NCI-H2196 (cell line): ENCODE measurements around the gene SOX1.

Experiments
- DNase-seq: peaks from one replicate; lab custom pipeline; 2025; ENCODE audit not compliant: unreplicated experiment; lab: John Stamatoyannopoulos, UW

Gene SOX1

DNA sequence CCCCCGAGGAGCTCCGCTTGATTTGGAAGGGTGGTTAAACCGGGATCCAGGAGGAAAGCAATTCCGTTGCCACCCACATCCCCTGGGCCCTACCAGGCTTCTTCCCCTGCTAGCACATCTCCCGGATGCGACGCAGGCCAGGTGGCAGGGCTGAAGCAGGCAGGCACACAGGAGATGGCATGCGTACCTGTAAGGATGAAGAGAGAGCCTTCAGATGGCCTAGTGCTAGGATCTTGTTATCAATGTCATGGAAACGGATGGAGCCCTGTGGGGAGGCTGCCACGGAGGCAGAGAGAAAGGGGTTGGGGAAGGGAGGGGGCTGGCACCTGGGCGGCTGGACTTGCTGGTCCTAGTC is 8.5 kb upstream of the SOX1 start:
- DNase-seq = no peak

DNA sequence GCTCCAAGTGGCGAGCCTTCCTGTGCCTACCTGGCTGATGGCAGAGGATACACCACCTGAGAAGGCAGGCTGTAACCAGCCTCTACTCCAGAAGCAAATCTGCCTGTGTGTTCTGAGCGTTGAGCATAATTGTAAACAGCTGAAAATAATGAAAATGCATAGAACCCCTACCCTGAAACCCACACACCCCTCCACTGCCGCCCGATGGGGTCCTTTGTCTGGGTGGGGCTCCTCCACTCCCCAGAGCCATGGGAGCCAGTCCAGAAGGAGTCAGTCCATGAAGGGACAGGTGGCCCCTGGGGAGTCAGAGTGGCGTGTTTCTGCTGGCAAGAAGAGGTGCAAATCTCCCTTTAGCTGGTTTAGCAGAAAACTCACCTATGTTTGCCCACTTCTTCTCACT is 8.0 kb upstream of the SOX1 start:
- no peak for DNase-seq

DNA sequence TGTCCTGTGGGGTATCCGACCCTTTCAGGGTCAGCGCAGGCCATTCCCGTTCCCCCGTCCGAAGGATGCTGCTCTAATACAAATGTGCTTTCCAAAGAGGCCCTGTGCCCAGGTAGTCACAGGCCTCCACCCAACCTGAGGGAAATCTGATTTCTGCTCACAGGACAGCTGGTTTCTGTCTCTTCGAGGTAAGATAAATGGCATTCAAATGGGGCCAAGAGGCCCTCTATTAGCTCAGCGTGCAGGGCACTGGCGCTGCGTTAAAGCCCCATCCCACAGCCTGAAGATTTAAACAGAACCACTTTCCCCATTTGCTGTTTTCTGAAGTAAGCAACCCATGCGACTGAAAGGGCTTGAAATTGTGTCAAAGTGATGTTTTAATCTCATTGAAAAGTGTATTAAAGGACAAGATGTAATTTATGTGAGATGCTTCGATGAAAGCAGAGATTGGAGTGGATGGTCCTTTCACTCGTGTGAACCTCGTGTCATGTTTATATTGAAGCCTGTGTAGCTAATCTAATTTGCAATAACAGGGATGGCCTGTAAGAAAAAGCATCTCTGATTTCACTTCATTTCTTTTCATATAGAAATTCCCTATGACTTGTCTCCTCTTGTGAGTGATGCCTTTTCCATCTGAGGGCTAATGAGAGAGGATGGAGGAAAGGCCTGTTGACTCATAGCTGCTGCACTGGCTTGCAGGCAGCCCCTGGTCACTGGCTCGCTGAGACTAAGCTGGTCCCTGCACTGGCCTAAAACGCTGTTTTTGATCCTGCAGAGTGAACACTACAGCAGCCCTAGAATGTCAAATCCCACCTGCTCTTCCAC is 7.3 kb upstream of the SOX1 start:
- DNase-seq = no peak

DNA sequence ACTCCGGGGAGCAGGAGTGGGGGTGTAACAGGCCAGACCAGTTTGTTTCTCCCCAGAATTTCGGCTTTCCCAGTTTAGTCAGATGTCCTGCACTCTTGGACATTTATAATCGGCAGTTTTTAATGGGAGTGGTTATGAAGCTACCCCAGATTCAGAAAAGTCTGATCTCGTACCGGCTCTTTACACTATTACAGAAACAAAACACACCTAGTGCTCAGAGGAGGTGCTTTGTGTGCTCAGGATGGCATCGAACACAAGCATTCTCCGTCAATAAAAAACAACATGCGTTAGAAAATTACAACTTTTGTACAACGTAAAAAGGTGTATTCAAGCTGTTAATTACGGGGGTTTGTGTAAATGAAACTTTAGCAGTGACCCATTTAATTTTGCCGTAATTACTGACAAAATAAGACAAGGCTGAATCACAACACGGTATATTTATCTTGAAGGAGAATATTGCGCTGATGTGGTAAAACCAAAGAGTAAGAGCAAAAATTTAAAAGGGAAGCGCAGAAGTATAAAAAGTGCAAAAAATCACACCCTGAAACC is 6.6 kb upstream of the SOX1 start:
- no peak for DNase-seq

DNA sequence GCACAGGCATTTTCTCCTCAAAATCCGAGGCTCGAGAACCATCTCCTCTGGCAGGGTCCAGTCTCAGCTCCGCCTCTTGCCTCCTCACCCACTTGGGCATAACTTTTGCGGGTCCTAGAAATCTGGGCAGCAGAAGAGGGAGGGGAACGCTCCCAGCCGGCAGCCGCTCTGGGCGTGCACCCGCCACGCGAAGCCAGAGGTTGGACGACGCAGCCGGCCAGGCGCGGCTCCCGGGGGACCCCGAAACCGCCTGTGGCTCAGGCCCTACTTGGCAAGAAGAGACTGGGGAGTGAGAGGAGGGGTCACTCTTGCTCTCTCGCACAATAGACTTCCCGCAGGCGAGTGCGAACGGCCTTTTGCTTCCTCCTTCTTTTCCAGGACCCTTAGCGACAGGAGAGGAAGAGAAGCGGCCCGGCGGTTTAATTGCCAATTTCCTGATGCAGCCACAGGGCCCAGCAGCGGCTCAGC is 6.0 kb upstream of the SOX1 start:
- DNase-seq = no peak

DNA sequence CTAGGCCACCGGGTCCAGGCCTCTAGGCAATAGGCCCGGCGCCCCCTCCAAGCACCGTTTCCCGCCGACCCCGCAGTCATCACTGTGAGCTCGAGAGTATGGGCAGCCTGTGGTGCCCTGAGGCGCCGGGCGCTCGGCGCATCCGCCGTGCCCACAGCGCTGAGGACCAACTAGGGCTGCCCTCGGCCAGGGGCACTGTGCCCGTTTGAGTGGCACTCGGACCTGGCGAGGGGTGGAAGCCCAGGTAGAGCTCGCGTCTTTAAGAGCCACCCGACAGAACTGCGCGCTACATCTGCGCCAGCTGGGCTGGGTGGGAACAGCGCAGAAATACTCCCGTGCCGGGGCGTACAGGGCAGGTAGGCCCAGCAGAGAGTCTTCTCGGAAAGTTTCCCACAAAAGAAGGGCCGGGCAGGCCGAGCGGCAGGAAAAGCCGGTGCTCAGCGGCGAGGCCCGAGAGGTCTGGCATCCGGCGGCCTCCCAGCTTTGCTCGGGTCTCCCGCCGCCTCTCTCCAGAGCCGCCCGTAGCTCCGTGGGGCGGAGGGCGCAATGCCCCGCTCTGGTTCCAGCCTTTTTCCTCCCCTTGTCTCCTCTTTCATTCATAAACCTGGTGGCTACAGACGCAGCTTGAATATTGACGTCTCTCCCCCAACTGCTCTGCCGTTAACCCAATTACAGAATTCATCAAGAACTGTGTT is 5.4 kb upstream of the SOX1 start:
- no peak for DNase-seq

DNA sequence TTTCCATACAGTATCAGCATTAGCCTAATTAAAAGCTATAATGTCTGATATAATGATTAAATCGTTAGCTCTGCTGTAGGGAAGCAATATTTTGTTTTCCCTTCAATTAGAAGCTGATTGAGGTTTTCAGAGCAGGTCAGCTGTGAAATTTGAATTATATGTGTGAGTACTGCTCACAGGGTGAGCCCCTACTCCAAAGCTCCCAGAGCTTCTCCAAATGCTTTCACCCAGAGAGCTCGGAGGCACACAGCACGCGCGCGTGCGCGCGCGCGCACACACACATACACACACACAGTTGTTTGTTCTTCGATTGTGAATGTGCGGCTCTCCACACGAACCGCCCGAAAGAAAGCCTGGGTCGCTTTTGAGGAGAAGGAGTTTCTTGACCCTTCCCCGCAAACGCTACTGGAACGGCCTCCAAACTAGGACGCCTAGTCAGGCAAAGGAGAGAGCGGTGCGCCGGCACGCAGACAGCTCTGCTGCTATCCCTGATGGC is 4.8 kb upstream of the SOX1 start:
- DNase-seq = no peak

DNA sequence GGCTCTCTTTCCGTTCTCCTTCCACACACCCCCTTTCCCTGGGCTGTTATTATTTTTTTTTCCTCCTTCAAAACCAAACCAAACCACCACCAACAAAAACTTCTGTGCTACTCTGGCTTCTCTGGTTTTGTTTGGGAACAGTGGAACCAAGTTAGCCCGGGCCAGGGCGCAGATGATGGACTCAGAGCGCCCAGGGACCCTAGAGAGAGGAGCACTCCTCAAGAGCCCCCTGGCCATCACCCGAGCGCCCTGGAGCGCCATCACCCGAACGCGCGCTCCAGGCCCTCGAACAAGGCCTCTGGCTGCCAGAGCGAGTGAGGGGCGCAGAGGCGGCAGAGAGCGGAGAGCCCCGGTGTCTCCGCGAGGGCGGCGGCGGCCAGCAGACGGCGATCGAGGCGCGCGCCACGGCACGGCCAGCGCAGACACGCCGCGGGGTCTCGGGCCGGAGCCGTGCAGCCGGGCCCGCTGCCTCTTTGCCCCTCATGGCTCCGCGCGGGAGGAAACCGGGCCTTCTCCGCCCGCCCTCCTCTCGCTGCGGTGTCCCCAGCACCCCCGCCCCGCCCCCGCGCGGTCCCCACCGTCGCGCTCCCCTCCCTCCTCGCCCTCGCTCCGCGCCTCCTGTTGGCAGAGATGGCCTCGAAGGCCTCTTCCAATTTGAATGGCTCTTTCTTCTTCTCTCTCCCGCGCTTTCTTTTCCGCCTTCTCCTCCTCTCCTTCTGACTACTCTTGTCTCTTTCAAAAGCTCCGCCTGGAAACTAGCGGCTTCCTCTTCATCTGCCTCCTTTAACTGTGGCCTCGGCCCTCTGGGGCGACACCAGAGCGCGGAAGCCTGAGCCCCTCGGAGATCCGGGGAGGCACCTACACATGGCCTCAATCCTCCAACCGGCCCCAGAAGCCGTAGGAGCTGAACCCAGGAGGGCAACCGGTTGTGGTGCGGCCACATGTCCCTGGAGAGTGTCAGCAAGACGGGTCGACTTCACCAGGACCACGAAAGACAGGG is 4.1 kb upstream of the SOX1 start:
- no peak for DNase-seq

DNA sequence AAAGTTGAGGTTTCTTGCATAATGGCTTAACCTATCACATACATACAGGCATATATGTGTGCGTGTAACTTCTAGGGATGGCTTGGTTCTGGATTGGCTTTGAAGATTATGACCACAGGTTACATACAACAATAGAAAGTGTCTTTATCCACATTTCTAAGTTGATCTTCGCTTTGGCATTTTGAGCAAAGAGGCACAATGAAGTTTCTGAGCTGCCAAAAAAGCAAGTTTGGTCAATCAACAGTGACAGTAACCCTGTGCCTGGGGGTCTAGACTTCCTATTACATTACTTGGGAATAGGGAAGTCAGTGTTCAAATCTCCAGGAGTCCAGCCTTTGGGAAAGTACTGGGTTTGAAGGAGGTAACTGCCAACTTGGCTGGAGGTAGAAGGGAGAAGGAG is 3.1 kb upstream of the SOX1 start:
- DNase-seq = no peak

DNA sequence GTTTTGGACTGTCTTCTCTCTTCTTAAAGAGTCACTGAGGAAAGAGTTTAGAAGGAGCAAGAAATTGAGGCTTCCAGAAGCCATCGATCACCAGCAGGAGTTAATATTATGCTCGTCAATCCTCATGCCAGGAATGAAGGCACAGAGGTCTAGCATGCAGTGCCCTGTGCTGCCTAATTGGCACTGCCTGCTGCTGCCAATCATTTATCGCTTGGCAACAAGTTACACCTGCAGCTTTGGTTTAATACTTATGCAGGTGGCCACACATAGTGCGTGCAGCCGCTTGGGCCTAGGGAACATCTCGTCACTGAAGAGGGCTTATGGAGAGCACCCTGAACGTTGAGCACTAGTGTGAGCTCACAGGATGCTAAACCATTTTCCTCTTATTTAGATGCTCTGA is 2.7 kb upstream of the SOX1 start:
- peak; percentile 19 for DNase-seq

DNA sequence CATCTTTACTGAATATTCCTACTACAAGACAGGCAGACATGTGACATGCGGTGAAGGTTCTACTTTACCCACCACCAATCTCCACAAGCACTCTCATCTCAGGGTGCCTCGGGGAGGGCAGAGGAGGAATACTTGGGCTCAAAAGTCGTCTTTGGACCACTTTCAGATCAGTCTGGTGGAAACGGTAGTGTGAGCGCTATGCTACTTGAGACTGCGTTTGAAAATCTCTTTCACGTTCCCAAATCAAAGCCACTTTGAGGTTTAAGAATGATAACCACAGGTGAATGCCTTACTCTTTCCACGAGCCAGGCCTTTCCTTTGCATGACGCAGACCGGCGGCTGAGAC is 1.5 kb upstream of the SOX1 start:
- DNase-seq = no peak

DNA sequence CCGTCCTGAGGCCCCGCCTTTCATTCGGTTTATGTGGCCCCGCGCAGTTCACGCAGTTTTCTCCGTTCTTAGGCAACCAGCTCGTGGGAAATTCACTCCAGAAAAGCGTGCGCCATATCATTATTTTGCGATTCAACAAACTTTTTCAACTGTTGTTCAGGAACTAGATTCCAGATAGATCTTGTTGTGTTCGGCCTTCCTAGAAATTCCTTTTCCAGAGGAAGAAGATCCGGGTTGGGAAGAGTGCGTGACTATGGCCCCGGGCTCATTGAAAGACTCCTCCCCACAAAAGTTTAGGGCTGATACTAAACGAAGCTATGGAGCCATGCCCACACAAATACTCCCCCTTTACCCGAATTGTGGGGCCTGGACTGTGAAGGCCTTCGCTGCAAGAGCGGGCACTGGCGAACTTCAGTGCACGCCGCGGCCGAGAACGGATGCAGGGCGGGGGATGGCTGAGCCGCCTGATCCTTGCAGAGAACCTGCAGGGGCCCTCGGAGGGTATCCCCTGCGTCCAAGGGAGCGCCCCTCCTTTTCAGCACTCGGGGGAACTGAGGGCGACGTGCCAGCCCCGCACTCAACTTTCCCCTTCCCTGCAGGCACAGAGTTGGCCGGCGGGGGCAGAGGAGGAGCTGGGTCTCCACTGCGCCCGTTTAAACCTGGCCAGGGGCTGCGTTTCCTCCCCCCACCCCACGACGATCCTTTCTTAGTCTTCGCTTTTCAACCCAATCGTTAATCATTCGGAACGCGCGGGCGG is 904 bp upstream of the SOX1 start:
- no peak for DNase-seq

DNA sequence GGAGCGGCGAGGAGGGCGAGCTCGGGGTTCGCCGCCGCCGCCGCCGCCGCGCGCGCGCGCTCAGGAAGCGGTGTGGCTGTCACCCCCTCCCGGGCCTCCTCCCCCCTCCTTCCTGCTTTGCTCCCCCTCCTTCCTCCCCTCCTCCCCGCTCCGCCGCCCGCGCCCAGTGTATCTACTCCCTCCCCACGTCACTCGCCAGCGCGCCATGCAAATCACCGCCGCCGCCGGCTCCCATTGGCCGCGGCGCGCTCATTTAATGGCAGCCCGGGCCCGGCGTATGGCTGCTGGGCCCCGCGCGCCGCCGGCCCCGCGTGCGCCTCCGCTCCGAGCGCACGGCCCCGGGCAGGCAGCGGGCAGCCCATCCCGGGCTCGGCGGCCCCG is 335 bp upstream of the SOX1 start:
- no peak for DNase-seq

DNA sequence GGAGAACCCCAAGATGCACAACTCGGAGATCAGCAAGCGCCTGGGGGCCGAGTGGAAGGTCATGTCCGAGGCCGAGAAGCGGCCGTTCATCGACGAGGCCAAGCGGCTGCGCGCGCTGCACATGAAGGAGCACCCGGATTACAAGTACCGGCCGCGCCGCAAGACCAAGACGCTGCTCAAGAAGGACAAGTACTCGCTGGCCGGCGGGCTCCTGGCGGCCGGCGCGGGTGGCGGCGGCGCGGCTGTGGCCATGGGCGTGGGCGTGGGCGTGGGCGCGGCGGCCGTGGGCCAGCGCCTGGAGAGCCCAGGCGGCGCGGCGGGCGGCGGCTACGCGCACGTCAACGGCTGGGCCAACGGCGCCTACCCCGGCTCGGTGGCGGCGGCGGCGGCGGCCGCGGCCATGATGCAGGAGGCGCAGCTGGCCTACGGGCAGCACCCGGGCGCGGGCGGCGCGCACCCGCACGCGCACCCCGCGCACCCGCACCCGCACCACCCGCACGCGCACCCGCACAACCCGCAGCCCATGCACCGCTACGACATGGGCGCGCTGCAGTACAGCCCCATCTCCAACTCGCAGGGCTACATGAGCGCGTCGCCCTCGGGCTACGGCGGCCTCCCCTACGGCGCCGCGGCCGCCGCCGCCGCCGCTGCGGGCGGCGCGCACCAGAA is 1.1 kb downstream of the SOX1 start:
- DNase-seq = no peak

DNA sequence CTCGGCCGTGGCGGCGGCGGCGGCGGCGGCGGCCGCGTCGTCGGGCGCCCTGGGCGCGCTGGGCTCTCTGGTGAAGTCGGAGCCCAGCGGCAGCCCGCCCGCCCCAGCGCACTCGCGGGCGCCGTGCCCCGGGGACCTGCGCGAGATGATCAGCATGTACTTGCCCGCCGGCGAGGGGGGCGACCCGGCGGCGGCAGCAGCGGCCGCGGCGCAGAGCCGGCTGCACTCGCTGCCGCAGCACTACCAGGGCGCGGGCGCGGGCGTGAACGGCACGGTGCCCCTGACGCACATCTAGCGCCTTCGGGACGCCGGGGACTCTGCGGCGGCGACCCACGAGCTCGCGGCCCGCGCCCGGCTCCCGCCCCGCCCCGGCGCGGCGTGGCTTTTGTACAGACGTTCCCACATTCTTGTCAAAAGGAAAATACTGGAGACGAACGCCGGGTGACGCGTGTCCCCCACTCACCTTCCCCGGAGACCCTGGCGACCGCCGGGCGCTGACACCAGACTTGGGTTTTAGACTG is 1.7 kb downstream of the SOX1 start:
- no peak for DNase-seq

DNA sequence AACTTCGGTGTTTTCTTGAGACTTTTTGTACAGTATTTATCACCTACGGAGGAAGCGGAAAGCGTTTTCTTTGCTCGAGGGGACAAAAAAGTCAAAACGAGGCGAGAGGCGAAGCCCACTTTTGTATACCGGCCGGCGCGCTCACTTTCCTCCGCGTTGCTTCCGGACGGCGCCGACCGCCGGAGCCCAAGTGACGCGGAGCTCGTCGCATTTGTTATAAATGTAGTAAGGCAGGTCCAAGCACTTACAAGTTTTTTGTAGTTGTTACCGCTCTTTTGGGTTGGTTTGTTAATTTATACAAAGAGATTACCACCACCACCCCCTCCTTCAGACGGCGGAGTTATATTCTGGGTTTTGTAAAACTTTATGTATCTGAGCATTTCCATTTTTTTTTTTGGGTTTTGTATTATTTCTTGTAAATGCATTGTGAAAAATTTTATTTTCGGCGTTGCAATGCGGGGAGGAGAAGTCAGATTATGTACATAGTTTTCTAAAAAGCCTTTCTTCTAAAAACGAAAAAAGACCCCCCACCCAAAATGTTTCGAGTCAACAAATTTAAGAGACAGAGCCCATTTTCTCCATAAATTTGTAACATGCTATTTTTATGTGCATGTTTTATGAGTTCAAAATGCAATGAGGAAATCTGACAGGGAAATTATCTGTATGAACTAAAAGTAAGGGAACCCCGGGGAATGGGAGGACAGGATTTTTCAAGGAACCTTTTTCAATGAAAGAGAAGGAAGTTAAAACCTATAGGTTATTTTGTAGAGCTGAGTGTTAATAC is 2.3 kb downstream of the SOX1 start:
- DNase-seq = no peak

DNA sequence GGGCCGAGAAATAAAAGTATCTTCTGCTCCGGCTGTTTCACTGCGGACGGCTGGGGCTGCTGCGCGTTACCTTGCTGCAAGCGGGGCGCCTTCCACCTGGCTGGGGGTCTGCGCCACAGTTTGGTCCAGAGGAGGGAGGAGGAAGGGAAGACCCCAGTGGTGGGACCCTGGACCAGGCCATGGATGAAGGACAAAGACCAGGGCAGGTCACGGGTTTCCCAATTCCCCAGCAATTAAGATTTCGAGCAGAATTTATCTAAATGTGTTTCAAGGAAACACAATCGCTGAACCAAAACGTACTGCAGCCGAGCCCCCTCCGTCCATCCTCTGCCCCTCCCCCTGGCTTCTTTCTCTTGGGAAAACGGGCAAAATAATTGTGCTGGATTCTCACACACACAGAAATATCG is 2.9 kb downstream of the SOX1 start:
- no peak for DNase-seq

DNA sequence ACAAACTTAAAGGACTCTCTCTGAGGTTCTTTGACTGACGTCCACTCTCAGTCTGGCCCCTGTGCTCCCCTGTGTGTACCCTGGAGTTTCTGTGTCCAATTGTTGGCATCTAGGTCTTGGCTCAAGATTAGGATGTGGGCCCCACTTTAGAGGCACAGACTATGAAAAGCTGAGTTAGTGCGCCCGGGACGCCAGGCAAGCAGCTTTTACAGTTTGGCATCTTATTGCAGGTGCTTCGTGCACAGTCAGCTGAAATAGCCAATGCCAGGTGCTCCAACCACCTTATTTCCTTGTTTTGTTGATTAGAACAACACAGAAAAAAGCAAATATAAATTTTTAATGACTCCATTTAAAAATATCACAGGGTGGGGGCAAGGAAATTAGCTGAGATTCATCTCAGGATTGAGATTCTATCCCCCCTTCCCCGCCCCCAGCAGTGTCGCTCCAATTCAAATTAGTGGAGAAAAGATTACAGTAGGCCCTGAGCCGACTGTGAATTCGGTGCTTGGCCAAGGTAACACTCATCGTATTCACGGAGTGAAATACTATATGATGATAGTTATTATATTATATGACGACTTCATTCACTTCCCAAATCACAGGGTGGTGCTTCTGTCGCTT is 4.3 kb downstream of the SOX1 start:
- DNase-seq = no peak
